GM13976 (cell line): Measurements from ENCODE around the gene METTL1.

Experiments
- DNase-seq: peaks from one replicate; pipeline ENCODE4 v3.0.0; 2012; ENCODE audit warnings: low spot score
- CTCF ChIP-seq: IDR thresholded peaks from 2 replicates; pipeline ENCODE4 v1.5.1; 2012; ENCODE audit warnings: borderline replicate concordance, mild to moderate bottlenecking; ENCODE audit not compliant: insufficient read depth; ENCODE audit errors: extremely low read depth, missing control alignments, control extremely low read depth
- in situ Hi-C: fragments of 300-500 bp; cut with MboI; formaldehyde crosslinking; loops from one replicate; pipeline ENCODE4 v1.12.0; 2022; ENCODE audit warnings: low sequenced_read_pairs, mixed read lengths, inconsistent platforms; ENCODE audit not compliant: unreplicated experiment

Gene METTL1

GRCh38 chr12:57743769-57744168 is 28.1 kb downstream of the METTL1 start:
- in situ Hi-C loops = no loop called here
- no peak for DNase-seq
- TF ChIP-seq CTCF = no peak

GRCh38 chr12:57741844-57742738 is 29.8 kb downstream of the METTL1 start:
- TF ChIP-seq CTCF = peak; percentile 68
- DNase-seq = peak; percentile 81
- in situ Hi-C loops = no loop called here

GRCh38 chr12:57741413-57741789 is 30.5 kb downstream of the METTL1 start:
- in situ Hi-C loops = no loop called here
- DNase-seq = no peak
- TF ChIP-seq CTCF = no peak

DNA sequence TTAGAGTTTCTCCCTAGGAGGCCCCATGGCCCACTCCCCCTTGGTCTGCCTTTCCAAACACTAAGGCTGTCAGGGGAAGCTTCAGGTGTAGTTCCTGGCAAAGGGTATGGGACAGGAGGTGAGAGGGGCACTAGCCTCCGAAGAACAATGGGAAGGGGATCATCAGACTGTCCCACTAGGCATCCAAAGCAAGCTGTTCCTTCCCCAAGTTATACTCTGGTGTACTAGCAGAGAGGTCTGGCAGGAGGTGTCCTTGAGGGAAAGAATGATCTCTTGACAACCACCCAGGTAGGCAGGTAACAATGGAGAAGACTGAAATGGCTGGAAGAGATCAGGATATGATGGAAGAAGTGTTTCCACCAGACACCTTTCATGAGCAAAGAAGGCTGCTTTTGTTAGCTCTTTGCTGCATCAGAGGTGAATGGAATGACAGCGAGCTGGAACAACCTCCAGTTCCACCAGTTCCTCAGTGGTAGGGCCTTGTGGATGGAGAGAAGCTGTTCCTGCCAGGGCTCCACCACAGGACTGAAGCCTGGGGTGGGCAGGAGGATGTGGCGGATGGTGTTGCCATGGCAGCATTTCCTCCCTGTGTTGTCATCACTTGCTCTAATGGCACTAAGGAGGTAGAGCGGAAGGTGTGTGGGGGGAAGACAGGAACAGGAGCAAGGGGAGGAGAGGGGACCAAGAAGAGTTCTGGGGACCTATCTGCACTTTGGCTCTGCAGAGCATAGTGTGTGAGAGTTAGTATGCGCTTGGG is 31.1 kb downstream of the METTL1 start:
- no peak for TF ChIP-seq CTCF
- peak; percentile 75 for DNase-seq
- in situ Hi-C loops = no loop called here

DNA sequence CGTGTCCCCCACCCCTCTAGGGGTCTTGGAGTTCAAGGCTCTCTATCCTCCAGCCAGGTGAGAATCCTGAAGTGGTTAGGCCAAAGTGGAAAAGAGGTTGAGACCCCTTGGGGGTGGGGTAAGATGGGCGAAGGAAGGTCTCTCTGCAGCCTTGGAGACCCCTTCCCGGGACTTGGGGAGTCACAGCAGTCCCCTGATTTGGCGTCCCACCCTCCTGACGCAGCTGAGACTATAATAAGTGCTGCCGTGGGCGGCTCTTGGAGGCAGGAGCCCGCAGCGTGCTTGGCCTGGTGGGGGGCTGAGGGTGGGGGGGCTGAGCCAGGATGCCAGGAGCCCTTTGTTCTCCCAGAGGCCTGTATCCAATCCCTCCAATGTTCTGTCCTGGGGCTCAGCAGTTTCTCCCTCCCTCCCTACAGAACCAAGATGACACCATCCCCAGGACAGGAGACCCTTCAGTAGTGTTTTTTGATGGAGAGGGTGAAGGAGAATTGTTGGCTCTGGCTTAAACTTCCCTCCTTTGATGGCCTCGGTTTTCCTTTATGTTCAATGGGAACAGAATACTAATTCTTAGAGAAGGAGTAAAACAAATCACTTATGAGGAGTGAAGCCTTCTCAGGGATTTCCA is 31.9 kb downstream of the METTL1 start:
- no peak for DNase-seq
- no peak for TF ChIP-seq CTCF
- in situ Hi-C loops = no loop called here

GRCh38 chr12:57739387-57739786 is 32.5 kb downstream of the METTL1 start:
- in situ Hi-C loops = no loop called here
- TF ChIP-seq CTCF = no peak
- no peak for DNase-seq
